Measurements from ENCODE around the gene CERS6. TPM values are rescaled to one million over a fixed set of nuclear protein-coding genes. Genes with fewer than 3 reads are reported as not detected.

CERS6 gene
- polyA plus RNA-seq, 3 donors, result 7.6 to 17.7 (median 15.6) TPM

DNA sequence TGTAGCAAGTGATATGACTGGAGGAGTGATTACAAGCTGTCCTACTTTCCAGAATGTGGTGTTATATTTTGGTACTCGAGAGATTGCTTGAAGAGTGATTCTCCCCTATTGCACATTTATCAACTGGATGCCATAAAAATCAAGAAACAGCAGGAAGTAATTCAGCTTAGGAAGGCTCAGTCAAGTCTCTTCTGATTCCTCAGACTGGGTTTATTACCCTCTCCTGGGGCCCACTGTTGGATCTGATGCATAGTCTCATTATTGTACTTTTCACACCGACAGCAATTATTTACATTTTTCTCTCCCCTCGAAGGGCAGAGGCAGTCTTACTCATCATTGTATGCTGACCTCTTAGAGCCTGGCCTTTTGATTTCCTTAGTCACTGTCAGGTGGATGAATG, 355.6 kb downstream of the CERS6 start:
- Histone ChIP-seq H3K36me3 (replicated peaks in 1 of 2; ENCODE audit: control insufficient read depth in 1 of 2, insufficient read depth in 2 of 2, low read length in 2 of 2) (no peaks in the 10 kb centered on the region), H3K4me3 (replicated peaks in 1 of 3; ENCODE audit: low read depth in 2 of 3, low read length in 3 of 3) (no peak overlapping the region), H3K4me1 (ENCODE audit: control insufficient read depth in 1 of 2, insufficient read depth in 2 of 2, low read length in 2 of 2) (no peaks in the 10 kb centered on the region), H3K79me2 (ENCODE audit: insufficient read depth, low read length) (no peaks in the 10 kb centered on the region), H3K27ac (ENCODE audit: low read depth in 1 of 2, low read length in 2 of 2) (no peak overlapping the region), H2AFZ (ENCODE audit: insufficient read depth, low read depth, low read length, poor library complexity, severe bottlenecking) (no peak overlapping the region), H3K9ac (ENCODE audit: insufficient read depth, low read length, poor library complexity, severe bottlenecking) (no peak overlapping the region), H3K27me3 (ENCODE audit: control insufficient read depth in 2 of 2, insufficient read depth in 2 of 2, low read length in 2 of 2) (no peaks in the 10 kb centered on the region), H4K20me1 (ENCODE audit: insufficient read depth, low read length) (no peaks in the 10 kb centered on the region), H3K4me2 (replicated peaks; ENCODE audit: extremely low read depth, low read length, poor library complexity, severe bottlenecking) (no peak overlapping the region), H3K9me3 (replicated peaks in 1 of 2; ENCODE audit: control insufficient read depth in 1 of 2, insufficient read depth in 1 of 2, low read length in 2 of 2) (no peaks in the 10 kb centered on the region)
- TF ChIP-seq, protein P1, sequence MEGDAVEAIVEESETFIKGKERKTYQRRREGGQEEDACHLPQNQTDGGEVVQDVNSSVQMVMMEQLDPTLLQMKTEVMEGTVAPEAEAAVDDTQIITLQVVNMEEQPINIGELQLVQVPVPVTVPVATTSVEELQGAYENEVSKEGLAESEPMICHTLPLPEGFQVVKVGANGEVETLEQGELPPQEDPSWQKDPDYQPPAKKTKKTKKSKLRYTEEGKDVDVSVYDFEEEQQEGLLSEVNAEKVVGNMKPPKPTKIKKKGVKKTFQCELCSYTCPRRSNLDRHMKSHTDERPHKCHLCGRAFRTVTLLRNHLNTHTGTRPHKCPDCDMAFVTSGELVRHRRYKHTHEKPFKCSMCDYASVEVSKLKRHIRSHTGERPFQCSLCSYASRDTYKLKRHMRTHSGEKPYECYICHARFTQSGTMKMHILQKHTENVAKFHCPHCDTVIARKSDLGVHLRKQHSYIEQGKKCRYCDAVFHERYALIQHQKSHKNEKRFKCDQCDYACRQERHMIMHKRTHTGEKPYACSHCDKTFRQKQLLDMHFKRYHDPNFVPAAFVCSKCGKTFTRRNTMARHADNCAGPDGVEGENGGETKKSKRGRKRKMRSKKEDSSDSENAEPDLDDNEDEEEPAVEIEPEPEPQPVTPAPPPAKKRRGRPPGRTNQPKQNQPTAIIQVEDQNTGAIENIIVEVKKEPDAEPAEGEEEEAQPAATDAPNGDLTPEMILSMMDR (IDR thresholded peaks at IDR 0.05), result no peak
- no peak overlapping the region for H3K27ac Mint-ChIP-seq
- H3K36me3 Mint-ChIP-seq, result no peaks in the 10 kb centered on the region
- intact Hi-C loops (cut with micrococcal nuclease), result no loop called here
- no peak for DNase-seq
- H3K27me3 Mint-ChIP-seq (ENCODE audit: low read depth in 3 of 3), result no peaks in the 10 kb centered on the region
- no peak overlapping the region for H3K4me3 Mint-ChIP-seq
- no peaks in the 10 kb centered on the region for H3K4me1 Mint-ChIP-seq
- H3K9me3 Mint-ChIP-seq, result no peaks in the 10 kb centered on the region
- no CpG with 5 or more reads among the region's 3 CpGs for WGBS (ENCODE audit: insufficient coverage)

DNA sequence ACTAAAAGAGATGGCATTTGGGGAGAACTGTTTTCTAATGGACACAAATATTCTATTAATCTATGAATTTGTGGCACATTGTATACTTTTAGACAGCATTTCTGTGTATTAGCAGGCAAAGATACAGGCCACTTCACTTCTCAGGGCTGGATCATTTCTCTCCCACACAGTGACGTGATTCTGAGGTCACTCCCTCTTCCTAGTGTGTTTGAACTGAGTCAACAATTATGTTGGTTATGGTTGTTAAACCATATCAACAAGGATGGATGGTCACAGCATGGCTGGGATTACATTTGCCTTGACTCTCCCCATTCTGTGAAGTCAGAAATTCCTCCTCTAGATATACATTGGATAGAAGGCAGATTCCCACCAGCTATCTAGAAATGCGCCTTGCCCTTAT, 358.0 kb downstream of the CERS6 start:
- TF ChIP-seq, protein P1 (IDR thresholded peaks at IDR 0.05), result no peak
- no peaks in the 10 kb centered on the region for H3K9me3 Mint-ChIP-seq
- Histone ChIP-seq H3K79me2 (ENCODE audit: insufficient read depth, low read length) (no peaks in the 10 kb centered on the region), H3K4me2 (replicated peaks; ENCODE audit: extremely low read depth, low read length, poor library complexity, severe bottlenecking) (no peak overlapping the region), H3K27me3 (ENCODE audit: control insufficient read depth in 2 of 2, insufficient read depth in 2 of 2, low read length in 2 of 2) (no peaks in the 10 kb centered on the region), H3K9me3 (replicated peaks in 1 of 2; ENCODE audit: control insufficient read depth in 1 of 2, insufficient read depth in 1 of 2, low read length in 2 of 2) (no peaks in the 10 kb centered on the region), H3K4me3 (replicated peaks in 1 of 3; ENCODE audit: low read depth in 2 of 3, low read length in 3 of 3) (no peak overlapping the region), H3K9ac (ENCODE audit: insufficient read depth, low read length, poor library complexity, severe bottlenecking) (no peak overlapping the region), H3K36me3 (replicated peaks in 1 of 2; ENCODE audit: control insufficient read depth in 1 of 2, insufficient read depth in 2 of 2, low read length in 2 of 2) (no peaks in the 10 kb centered on the region), H2AFZ (ENCODE audit: insufficient read depth, low read depth, low read length, poor library complexity, severe bottlenecking) (no peak overlapping the region), H3K27ac (ENCODE audit: low read depth in 1 of 2, low read length in 2 of 2) (no peak overlapping the region), H4K20me1 (ENCODE audit: insufficient read depth, low read length) (no peaks in the 10 kb centered on the region), H3K4me1 (ENCODE audit: control insufficient read depth in 1 of 2, insufficient read depth in 2 of 2, low read length in 2 of 2) (no peaks in the 10 kb centered on the region)
- H3K4me3 Mint-ChIP-seq, result no peak overlapping the region
- no CpG with 5 or more reads among the region's 2 CpGs for WGBS (ENCODE audit: insufficient coverage)
- no peaks in the 10 kb centered on the region for H3K4me1 Mint-ChIP-seq
- intact Hi-C loops (cut with micrococcal nuclease), result no loop called here
- DNase-seq, result no peak
- H3K27me3 Mint-ChIP-seq (ENCODE audit: low read depth in 3 of 3), result no peaks in the 10 kb centered on the region
- no peak overlapping the region for H3K27ac Mint-ChIP-seq
- H3K36me3 Mint-ChIP-seq, result no peaks in the 10 kb centered on the region
